ENCODE results near the gene NDUFS4. TPM values are rescaled to one million over a fixed set of nuclear protein-coding genes. Genes with fewer than 3 reads are reported as not detected.

NDUFS4 gene
- total RNA-seq (2022; extraction: Qiagen RNA extraction), result 104 to 128 TPM (median 107 TPM) in 5 replicates

DNA sequence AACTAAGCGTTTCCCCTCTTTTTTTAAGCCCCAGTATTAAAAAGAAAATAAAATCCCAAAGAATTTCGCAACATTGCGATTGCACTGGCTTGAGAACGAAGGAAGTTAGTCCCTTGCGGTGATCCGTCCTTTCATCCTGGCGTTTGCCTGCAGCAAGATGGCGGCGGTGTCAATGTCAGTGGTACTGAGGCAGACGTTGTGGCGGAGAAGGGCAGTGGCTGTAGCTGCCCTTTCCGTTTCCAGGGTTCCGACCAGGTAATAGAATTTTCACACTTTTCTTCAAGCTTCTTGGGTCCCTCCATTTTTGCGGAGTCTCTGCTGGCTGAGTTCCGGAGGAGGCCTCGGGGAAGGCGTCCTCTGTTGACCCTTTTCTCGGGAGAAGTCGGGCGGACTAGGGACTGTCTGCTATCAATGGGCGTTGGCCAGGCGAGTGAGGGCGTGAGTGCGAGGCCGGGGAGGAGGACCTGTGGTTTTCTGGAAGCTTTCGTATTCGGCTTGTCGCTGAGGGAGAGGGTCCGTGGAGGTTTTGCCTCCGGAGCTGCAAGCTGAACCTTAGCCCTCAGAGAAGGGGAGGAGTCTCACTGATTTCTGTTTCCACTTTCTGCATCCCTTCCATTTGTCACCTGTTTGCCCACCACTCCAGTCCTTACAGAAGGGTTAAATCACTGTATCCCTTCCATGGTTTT, at the start of gene NDUFS4:
TSS of gene NDUFS4 (plus strand) at position 134 of the 686 bp plus-strand sequence. CDS start at position 158, 24 bp downstream.

Other genes with a start within 250 kb of the NDUFS4 start
- gene FST, start 80.0 kb upstream of the NDUFS4 start, total RNA-seq (2022; extraction: Qiagen RNA extraction), result 1.3 to 2.0 TPM (median 1.6 TPM) in 5 replicates

Data from A549 treated with AZD2906 at 1 μM for 4 hours (cell line).